Liver (tissue), 9 donors: Measurements from ENCODE around the gene PTGIS. TPM values are rescaled to one million over a fixed set of nuclear protein-coding genes. Genes with fewer than 3 reads are reported as not detected.

ENCODE experiments used
- DNase-seq: peaks from one replicate; pipeline ENCODE4 v3.0.0-alpha.2; 2017; ENCODE audit warnings: low spot score
- H3K27ac ChIP-seq, 2 donors: one replicate each; pipeline ENCODE4 v1.7.0; 2013; ENCODE audit warnings: inconsistent platforms in 2 of 2, low read length in 2 of 2, control low read depth in 1 of 2, low read depth in 1 of 2, mild to moderate bottlenecking in 1 of 2
- H3K27me3 ChIP-seq, 4 donors: one replicate each; pipeline versions ENCODE4 v1.6.1 to v1.7.0; 2013; ENCODE audit warnings: low read length in 3 of 4, inconsistent platforms in 1 of 4, mild to moderate bottlenecking in 1 of 4, moderate library complexity in 1 of 4; ENCODE audit not compliant: control insufficient read depth in 4 of 4, insufficient read depth in 4 of 4
- H3K36me3 ChIP-seq, 4 donors: one replicate each; pipeline versions ENCODE4 v1.6.1 to v1.7.0; 2013; ENCODE audit warnings: low read length in 3 of 4, mild to moderate bottlenecking in 3 of 4, low read depth in 1 of 4, moderate library complexity in 1 of 4; ENCODE audit not compliant: control insufficient read depth in 4 of 4, insufficient read depth in 3 of 4
- H3K4me1 ChIP-seq, 4 donors: one replicate each; pipeline versions ENCODE4 v1.6.1 to v1.7.0; 2013; ENCODE audit warnings: low read length in 3 of 4, mild to moderate bottlenecking in 3 of 4, moderate library complexity in 1 of 4; ENCODE audit not compliant: control insufficient read depth in 4 of 4, insufficient read depth in 4 of 4
- H3K4me3 ChIP-seq, 3 donors: one replicate each; pipeline versions ENCODE4 v1.6.1 to v1.7.0; 2013; ENCODE audit warnings: low read length in 3 of 3, control low read depth in 1 of 3, low read depth in 1 of 3, mild to moderate bottlenecking in 1 of 3
- H3K9ac ChIP-seq, 2 donors: one replicate each; pipeline ENCODE4 v1.7.0; 2013; ENCODE audit warnings: low read length in 2 of 2, mild to moderate bottlenecking in 2 of 2, moderate library complexity in 2 of 2, control low read depth in 1 of 2, low read depth in 1 of 2
- H3K9me3 ChIP-seq, 4 donors: one replicate each; pipeline versions ENCODE4 v1.6.1 to v1.7.0; 2013; ENCODE audit warnings: low read length in 3 of 4; ENCODE audit not compliant: control insufficient read depth in 4 of 4
- EGR1 ChIP-seq, 2 donors: IDR thresholded peaks; 2 replicates each; pipeline ENCODE4 v1.6.1; 2016 to 2018; ENCODE audit warnings: antibody characterized with exemption in 2 of 2, low read depth in 2 of 2
- FOXA1 ChIP-seq: IDR thresholded peaks from 2 replicates; pipeline ENCODE4 v1.6.1; 2016; ENCODE audit warnings: antibody characterized with exemption
- FOXA2 ChIP-seq: IDR thresholded peaks from 2 replicates; pipeline ENCODE4 v1.6.1; 2016; ENCODE audit warnings: antibody characterized with exemption
- GABPA ChIP-seq, 2 donors: IDR thresholded peaks in 1 of 2; conservative IDR thresholded peaks in 1 of 2; 2 replicates each; pipeline ENCODE4 v1.6.1; 2016; ENCODE audit warnings: antibody characterized with exemption in 2 of 2, mild to moderate bottlenecking in 1 of 2, moderate library complexity in 1 of 2
- HNF4A ChIP-seq, 2 donors: conservative IDR thresholded peaks; 2 replicates each; pipeline ENCODE4 v1.6.1; 2016; ENCODE audit warnings: antibody characterized with exemption in 2 of 2, mild to moderate bottlenecking in 2 of 2
- HNF4G ChIP-seq: IDR thresholded peaks from 2 replicates; pipeline ENCODE4 v1.6.1; 2016; ENCODE audit warnings: antibody characterized with exemption
- JUND ChIP-seq, 2 donors: IDR thresholded peaks; 2 replicates each; pipeline ENCODE4 v1.6.1; 2016; ENCODE audit warnings: antibody characterized with exemption in 2 of 2
- NR2F2 ChIP-seq: IDR thresholded peaks from 2 replicates; pipeline ENCODE4 v1.6.1; 2016; ENCODE audit warnings: antibody characterized with exemption
- RAD21 ChIP-seq, 2 donors: IDR thresholded peaks; 2 replicates each; pipeline ENCODE4 v1.6.1; 2016; ENCODE audit warnings: antibody characterized with exemption in 2 of 2, mild to moderate bottlenecking in 2 of 2
- RXRA ChIP-seq, 2 donors: IDR thresholded peaks; 2 replicates each; pipeline ENCODE4 v1.6.1; 2017 to 2018; ENCODE audit warnings: antibody characterized with exemption in 2 of 2, mild to moderate bottlenecking in 1 of 2
- SP1 ChIP-seq: IDR thresholded peaks from 2 replicates; pipeline ENCODE4 v1.6.1; 2018; ENCODE audit warnings: antibody characterized with exemption, mild to moderate bottlenecking
- TAF1 ChIP-seq: conservative IDR thresholded peaks from 2 replicates; pipeline ENCODE4 v1.6.1; 2016; ENCODE audit warnings: antibody characterized with exemption, mild to moderate bottlenecking
- YY1 ChIP-seq: IDR thresholded peaks from 2 replicates; pipeline ENCODE4 v1.6.1; 2016; ENCODE audit warnings: antibody characterized with exemption, mild to moderate bottlenecking
- WGBS: extraction: QIAGEN DNeasy Blood & Tissue Kit; methylation state at CpG from one replicate; pipeline ENCODE4 v1.1.7; 2013; 5-methylcytosine and 5-hydroxymethylcytosine counted together
- polyA plus RNA-seq, 2 donors: library from polyadenylated mRNA; stranded (reverse) in 1 of 2; unstranded in 1 of 2; fragments of 200-250 nt in 1 of 2; fragments of >200 nt in 1 of 2; fragmentation: Nextera tagmentation in 1 of 2; extraction: Ambion mirVana in 1 of 2; gene quantifications; one replicate each; pipeline versions ENCODE4 v1.2.1 to v1.2.3, GENCODE V29; 2013 to 2015
- total RNA-seq, 2 donors: library from RNA; depleted of rRNA; stranded (reverse); fragments of >200 nt; gene quantifications; one replicate each; pipeline ENCODE4 v1.2.3, GENCODE V29; 2014
- TF ChIP-seq, protein P1 (sequence below): IDR thresholded peaks from 2 replicates; pipeline ENCODE4 v1.6.1; 2016; ENCODE audit warnings: antibody characterized with exemption
- TF ChIP-seq, protein P2 (sequence below): IDR thresholded peaks from 2 replicates; pipeline ENCODE4 v1.6.1; 2016; ENCODE audit warnings: antibody characterized with exemption, mild to moderate bottlenecking
- TF ChIP-seq, protein P3 (sequence below): fragments of 150-350 bp; IDR thresholded peaks from 2 replicates; pipeline ENCODE4 v1.5.1; 2017; ENCODE audit warnings: improper control_type of control experiment, low read depth, low read length; ENCODE audit not compliant: missing input control
- TF ChIP-seq, protein P4 (sequence below): IDR thresholded peaks from 2 replicates; pipeline ENCODE4 v1.6.1; 2016; ENCODE audit warnings: antibody characterized with exemption
- TF ChIP-seq, protein P5 (sequence below): IDR thresholded peaks from 2 replicates; pipeline ENCODE4 v1.6.1; 2016; ENCODE audit warnings: antibody characterized with exemption
- donor health status: healthy.
- donor health status: healthy.
- donor health status: healthy.
- donor health status: healthy.
- donor health status: healthy.

PTGIS gene
- total and polyA plus RNA-seq, 4 donors: 2.2 to 6.3 (median 3.8) TPM

DNA sequence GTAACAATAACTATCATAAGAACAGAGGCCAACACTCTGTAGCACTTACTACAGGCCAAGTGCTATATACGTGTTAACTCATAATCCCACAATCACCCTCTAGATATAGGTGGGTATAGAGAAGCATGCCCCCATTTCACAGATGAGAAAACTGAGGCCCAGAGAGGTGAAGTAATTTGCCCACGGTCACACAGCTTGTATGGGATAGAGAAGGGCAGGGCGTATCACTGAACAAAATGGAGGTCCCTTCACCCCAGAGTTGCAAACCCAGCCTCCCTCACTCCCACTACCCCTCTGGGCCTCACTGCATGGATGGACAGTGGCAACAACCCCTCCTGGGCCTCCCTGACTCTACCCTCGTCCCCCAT is 31.8 kb upstream of the PTGIS start (continued):
- TF ChIP-seq GABPA (IDR thresholded peaks at IDR 0.05 in 1 of 2, conservative IDR thresholded peaks at IDR 0.05 in 1 of 2) (no peak), SP1 (no peak)

DNA sequence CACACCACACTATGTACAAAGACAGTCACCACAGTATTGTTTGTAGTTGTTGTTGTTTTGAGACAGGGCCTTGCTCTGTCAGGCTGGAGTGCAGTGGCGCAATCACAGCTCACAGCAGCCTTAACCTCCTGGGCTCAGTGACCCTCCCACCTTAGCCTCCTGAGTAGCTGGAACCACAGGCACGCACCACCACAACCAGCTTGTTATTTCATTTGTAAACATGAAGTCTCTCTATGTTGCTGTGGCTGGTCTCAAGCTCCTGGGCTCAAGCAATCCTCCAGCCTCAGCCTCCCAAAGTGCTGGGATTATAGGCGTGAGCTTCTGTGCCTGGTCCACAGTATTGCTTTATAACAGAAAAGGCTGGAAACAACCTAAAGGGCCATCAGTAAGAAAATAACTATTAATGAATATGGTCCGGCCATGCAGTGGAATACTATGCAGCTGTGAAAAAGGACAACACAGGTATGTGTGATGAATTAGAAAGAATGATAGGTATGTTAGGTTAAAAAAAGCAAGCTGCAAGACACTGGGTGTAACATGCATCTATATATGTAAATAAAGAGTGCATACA is 30.0 kb upstream of the PTGIS start:
- Histone ChIP-seq H3K9ac (no peak overlapping the region), H3K27me3 (no peaks in the 10 kb centered on the region), H3K4me1 (no peaks in the 10 kb centered on the region), H3K36me3 (no peaks in the 10 kb centered on the region), H3K27ac (no peak overlapping the region), H3K9me3 (no peaks in the 10 kb centered on the region), H3K4me3 (no peak overlapping the region)
- TF ChIP-seq EGR1 (IDR thresholded peaks at IDR 0.05; ENCODE audit: low read depth in 2 of 2): no peak
- TF ChIP-seq YY1: no peak
- no peak for TF ChIP-seq FOXA1
- TF ChIP-seq, protein P1, sequence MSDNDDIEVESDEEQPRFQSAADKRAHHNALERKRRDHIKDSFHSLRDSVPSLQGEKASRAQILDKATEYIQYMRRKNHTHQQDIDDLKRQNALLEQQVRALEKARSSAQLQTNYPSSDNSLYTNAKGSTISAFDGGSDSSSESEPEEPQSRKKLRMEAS: no peak
- TF ChIP-seq JUND (IDR thresholded peaks at IDR 0.05): no peak
- TF ChIP-seq HNF4G: no peak
- no peak for TF ChIP-seq RXRA (IDR thresholded peaks at IDR 0.05)
- TF ChIP-seq HNF4A (conservative IDR thresholded peaks at IDR 0.05): no peak
- no peak for TF ChIP-seq GABPA (IDR thresholded peaks at IDR 0.05 in 1 of 2, conservative IDR thresholded peaks at IDR 0.05 in 1 of 2)
- TF ChIP-seq, protein P2, sequence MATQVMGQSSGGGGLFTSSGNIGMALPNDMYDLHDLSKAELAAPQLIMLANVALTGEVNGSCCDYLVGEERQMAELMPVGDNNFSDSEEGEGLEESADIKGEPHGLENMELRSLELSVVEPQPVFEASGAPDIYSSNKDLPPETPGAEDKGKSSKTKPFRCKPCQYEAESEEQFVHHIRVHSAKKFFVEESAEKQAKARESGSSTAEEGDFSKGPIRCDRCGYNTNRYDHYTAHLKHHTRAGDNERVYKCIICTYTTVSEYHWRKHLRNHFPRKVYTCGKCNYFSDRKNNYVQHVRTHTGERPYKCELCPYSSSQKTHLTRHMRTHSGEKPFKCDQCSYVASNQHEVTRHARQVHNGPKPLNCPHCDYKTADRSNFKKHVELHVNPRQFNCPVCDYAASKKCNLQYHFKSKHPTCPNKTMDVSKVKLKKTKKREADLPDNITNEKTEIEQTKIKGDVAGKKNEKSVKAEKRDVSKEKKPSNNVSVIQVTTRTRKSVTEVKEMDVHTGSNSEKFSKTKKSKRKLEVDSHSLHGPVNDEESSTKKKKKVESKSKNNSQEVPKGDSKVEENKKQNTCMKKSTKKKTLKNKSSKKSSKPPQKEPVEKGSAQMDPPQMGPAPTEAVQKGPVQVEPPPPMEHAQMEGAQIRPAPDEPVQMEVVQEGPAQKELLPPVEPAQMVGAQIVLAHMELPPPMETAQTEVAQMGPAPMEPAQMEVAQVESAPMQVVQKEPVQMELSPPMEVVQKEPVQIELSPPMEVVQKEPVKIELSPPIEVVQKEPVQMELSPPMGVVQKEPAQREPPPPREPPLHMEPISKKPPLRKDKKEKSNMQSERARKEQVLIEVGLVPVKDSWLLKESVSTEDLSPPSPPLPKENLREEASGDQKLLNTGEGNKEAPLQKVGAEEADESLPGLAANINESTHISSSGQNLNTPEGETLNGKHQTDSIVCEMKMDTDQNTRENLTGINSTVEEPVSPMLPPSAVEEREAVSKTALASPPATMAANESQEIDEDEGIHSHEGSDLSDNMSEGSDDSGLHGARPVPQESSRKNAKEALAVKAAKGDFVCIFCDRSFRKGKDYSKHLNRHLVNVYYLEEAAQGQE: no peak
- TF ChIP-seq RAD21 (IDR thresholded peaks at IDR 0.05): no peak
- TF ChIP-seq, protein P3, sequence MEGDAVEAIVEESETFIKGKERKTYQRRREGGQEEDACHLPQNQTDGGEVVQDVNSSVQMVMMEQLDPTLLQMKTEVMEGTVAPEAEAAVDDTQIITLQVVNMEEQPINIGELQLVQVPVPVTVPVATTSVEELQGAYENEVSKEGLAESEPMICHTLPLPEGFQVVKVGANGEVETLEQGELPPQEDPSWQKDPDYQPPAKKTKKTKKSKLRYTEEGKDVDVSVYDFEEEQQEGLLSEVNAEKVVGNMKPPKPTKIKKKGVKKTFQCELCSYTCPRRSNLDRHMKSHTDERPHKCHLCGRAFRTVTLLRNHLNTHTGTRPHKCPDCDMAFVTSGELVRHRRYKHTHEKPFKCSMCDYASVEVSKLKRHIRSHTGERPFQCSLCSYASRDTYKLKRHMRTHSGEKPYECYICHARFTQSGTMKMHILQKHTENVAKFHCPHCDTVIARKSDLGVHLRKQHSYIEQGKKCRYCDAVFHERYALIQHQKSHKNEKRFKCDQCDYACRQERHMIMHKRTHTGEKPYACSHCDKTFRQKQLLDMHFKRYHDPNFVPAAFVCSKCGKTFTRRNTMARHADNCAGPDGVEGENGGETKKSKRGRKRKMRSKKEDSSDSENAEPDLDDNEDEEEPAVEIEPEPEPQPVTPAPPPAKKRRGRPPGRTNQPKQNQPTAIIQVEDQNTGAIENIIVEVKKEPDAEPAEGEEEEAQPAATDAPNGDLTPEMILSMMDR: no peak
- TF ChIP-seq, protein P4, sequence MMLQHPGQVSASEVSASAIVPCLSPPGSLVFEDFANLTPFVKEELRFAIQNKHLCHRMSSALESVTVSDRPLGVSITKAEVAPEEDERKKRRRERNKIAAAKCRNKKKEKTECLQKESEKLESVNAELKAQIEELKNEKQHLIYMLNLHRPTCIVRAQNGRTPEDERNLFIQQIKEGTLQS: no peak
- no peak for TF ChIP-seq FOXA2
- TF ChIP-seq, protein P5, sequence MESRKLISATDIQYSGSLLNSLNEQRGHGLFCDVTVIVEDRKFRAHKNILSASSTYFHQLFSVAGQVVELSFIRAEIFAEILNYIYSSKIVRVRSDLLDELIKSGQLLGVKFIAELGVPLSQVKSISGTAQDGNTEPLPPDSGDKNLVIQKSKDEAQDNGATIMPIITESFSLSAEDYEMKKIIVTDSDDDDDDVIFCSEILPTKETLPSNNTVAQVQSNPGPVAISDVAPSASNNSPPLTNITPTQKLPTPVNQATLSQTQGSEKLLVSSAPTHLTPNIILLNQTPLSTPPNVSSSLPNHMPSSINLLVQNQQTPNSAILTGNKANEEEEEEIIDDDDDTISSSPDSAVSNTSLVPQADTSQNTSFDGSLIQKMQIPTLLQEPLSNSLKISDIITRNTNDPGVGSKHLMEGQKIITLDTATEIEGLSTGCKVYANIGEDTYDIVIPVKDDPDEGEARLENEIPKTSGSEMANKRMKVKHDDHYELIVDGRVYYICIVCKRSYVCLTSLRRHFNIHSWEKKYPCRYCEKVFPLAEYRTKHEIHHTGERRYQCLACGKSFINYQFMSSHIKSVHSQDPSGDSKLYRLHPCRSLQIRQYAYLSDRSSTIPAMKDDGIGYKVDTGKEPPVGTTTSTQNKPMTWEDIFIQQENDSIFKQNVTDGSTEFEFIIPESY: no peak
- no peak for TF ChIP-seq SP1
- no peak for TF ChIP-seq NR2F2
- no peak for TF ChIP-seq TAF1
- DNase-seq: no peak
- 98% methylated on average over 4 of the region's 4 CpGs for WGBS
